Fibroblast of skin of right quadriceps (primary cell): ENCODE measurements around the gene EOGT.

Source experiments
- DNase-seq: peaks from one replicate; pipeline ENCODE4 v3.0.0-alpha.2; 2013

EOGT gene

DNA sequence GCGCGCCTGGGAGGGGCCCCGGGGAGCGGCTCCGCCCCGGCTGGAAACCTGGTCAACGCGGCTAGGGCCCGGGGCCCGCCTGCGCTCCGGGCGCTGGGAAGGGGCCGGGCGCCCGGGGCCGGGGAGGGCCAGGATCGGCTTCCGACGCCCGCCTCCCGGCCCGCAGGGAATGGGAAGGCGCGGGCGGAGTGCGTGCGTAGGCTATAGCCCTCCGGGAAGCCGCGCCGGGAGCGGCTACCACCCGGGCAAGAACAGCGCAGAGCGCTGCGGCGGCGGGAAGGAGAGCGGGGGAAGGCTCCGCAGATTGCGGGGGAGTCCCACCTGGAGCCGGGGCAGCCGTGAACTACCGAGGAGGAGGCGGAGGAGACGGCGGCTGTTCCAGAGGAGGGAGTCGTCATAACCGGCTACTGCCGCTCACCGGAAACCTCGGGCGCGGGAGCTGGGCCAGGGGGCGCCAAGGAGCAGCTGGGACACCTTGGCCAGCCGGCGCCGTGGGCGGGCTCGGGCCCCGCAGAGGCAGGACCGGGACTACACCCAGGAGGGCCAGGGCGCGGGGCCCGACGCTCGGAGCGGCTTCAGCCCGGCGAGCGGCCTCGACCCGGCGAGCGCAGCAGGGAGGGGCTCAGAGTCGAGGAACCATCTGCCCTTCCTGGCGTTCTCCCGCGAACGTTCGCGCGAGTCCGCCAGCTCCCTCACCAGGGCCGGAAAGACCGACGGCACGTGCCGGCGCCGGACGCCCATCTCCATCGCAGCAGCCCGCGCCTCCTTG lies at the start of gene EOGT:
Gene EOGT, minus strand, starts transcription at position 432 of the 769 bp plus-strand sequence. CDS start 3,838 bp downstream, outside the sequence.
- peak; percentile 86 for DNase-seq

- no peak for DNase-seq
Observed at GRCh38 chr3:69059688-69060087, 46.2 kb upstream of the EOGT start.

DNA sequence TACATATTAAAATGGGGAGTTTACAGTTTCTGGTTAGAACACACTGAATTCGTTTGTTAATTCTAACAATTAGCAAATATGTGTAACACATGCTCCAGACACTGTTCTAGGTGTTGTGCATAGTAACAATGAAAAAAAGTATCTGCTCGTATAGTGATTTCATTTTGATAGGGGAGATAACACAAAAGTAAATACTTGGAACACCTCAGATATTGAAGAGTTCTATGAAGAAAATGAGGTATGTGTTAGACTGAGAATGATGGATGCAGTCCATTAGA lies 45.4 kb upstream of the EOGT start:
- no peak for DNase-seq

DNA sequence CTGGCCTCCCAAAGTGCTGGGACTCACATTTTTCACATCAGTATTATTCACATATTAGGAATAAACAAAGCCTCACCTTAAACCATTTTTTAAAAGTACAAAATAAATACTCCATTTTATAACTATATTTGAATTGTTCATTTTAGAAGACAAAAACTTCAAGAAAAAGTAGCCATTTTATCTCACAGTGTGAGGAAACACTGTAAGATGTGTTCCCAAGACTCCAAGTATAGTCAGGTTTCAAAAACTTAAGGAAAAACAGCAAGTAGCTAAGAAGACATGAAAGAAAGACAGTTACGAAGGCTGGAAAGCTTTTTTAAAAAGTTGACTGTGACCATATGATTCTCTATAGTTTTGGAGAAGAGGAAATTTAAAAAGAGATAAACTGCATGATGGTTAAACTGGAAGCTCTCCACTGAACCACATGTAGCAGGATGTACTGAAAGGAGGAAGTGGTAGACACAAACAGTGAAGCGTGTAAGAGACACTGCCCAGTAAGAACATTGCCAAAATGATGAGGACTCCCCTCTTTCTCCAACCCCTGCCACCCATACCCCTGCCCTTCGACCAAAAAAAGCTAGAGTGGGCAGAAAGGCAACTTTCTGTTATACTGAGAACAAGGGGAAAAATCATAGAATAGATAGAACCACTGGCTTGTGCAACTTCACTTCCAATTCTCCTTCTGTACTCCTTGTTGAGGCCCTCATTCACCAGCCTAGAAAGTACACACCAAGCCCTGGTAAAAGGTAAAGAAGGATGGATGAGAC lies 44.9 kb upstream of the EOGT start:
- DNase-seq: no peak

GRCh38 chr3:69052472-69052898 lies 39.0 kb upstream of the EOGT start:
- no peak for DNase-seq

DNA sequence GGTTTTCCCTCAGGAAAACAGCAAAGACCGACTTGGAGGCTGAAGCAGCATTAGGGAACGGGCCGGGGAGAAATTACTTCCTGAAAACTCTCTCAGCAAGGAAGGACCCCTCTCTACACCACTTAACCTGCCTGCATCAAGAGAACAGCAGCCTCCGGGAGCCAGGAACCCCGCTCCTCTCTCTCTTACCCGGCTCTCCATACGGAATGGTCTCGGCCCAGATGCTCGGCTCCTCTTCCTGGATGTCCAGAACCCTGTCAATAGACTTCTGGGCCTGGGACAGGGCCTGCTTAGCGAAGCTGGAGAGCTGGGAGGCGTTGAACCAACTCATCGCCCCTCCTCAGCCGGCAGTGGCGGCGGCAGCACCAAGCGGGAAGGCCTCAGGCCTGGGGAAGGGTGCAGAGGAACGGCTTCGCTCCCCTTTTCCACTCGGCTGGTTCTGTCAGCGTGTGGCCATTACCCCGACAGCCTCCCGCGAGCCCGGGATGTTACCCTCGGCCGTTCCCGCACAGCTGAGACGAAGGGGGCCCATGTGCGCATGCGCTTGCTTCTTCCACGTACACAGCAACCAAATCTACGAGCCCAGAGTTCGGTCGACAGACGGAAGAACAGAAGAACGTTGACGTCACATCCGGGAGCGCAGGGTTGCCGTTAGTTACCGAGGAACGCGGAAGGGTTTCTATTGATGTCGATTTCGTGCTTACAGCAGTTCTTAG lies 38.4 kb upstream of the EOGT start, which contains the start of gene TMF1:
Gene TMF1, minus strand, starts transcription at position 578 of the 716 bp plus-strand sequence. Its CDS starts 247 bp downstream, at position 331.
- peak; percentile 99 for DNase-seq

DNA sequence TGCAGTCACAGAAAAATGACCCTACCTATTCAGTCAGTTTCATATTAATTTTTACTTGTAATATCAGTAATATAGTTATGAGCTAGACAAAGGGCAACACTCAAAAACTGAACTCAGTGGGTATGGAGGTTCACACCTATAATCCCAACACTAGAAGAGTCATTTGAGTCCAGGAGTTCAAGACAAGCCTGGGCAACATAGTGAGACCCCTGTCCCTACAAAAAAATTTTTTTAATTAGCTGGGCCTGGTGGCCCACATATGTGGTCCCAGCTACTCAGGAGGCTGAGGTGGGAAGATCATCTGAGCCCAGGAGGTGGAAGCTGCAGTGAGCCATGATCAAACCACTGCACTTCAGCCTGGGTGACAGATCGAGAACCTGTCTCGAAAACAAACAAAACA lies 35.5 kb upstream of the EOGT start:
- DNase-seq: no peak

DNA sequence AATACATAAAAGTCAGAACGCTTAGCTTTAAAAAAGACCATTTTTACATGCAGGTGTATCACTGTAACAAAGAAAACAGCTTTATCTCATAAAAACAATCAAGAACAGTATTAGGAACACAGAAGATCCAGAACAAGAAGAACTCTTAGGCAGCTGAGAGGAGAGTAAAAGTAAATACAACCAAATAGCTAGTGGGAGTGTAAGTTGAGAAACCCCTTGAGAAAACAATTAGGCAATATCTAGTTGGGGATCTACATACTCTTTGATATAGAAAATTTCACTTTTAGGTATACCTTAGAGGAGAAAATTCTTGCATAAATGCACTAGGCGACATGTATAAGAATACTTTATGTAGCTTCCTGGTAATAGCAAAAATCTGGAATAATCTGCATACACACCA lies 31.1 kb upstream of the EOGT start:
- no peak for DNase-seq

DNA sequence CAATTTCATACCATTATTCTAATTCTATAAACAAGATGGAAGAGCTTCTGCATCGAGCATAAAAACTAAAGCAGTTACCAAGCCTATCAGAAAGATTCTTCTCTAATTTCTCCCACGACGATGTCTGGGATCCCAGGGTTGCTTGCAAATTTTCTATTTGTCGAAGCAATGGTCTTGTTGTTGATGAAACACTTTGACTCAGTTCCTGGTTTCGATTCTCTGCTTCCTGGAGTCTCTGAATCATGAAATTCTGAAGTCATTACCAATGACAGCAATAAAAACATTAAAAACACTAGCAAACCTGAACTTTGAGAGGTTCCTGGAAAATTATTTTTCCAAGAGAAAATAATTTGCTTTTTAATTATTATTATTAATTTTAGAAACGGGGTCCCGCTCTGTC lies 20.0 kb upstream of the EOGT start:
- DNase-seq: peak; percentile 86

- DNase-seq: no peak
Observed at GRCh38 chr3:69032737-69033136, 19.3 kb upstream of the EOGT start.

GRCh38 chr3:69032142-69032541 lies 18.7 kb upstream of the EOGT start:
- DNase-seq: peak; percentile 71

DNA sequence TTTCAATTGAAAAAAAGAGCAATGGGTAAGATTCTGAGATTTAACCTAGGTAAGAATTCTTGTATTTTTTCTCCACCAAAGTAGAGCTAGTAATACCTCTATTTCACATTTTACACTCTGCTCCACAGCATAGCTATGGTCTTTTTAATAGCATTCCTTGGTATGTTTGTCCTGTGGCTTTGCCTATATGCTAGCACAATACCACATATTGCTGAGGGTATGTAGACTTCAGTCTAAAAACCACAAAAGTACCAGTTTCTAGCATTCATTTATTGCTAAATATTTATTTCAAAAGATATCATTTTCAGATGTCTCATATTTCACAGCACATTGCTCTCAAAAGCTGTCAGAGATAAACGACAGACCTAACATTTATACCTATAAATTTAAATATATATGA lies 18.2 kb upstream of the EOGT start:
- DNase-seq: peak; percentile 37

DNA sequence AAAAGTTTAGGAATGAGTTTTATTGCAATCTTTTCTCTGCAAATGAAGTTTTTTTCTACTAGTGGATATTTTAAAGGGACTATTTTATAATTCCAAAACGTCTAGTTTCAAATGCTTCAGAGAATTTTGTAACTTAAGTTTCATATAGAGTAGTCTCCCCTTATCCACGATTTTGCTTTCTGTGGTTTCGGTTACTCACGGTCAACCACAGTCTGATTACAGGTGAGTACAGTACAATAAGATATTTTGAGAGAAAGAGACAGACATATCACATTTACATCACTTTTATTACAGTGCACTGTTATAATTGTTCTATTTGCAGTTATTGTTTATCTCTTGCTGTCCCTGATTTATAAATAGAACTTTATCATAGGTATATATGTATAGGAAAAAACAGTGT lies 7.4 kb upstream of the EOGT start:
- DNase-seq: no peak

- no peak for DNase-seq
Observed at GRCh38 chr3:69020424-69020823, 6.9 kb upstream of the EOGT start.

- DNase-seq: no peak
Observed at GRCh38 chr3:69016901-69017300, 3.4 kb upstream of the EOGT start.

DNA sequence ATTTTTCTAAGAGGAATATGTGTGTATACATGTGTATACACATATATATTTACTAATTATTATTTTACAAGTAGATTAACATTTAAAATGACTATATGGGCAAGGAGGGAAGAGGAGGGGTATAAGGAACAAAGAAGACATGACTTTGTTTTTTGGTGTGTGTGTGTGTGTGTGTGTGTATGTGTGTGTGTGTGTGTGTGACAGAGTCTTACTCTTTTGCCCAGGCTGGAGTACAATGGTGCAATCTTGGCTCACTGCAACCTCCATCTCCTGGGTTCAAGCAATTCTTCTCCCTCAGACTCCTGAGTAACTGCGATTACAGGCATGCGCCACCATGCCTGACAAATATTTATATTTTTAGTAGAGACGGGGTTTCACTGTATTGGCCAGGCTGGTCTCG lies 2.6 kb upstream of the EOGT start:
- no peak for DNase-seq

- DNase-seq: no peak
Observed at GRCh38 chr3:69014022-69014580, 617 bp upstream of the EOGT start.

GRCh38 chr3:69012800-69013252 lies 658 bp downstream of the EOGT start:
- DNase-seq: peak; percentile 20

DNA sequence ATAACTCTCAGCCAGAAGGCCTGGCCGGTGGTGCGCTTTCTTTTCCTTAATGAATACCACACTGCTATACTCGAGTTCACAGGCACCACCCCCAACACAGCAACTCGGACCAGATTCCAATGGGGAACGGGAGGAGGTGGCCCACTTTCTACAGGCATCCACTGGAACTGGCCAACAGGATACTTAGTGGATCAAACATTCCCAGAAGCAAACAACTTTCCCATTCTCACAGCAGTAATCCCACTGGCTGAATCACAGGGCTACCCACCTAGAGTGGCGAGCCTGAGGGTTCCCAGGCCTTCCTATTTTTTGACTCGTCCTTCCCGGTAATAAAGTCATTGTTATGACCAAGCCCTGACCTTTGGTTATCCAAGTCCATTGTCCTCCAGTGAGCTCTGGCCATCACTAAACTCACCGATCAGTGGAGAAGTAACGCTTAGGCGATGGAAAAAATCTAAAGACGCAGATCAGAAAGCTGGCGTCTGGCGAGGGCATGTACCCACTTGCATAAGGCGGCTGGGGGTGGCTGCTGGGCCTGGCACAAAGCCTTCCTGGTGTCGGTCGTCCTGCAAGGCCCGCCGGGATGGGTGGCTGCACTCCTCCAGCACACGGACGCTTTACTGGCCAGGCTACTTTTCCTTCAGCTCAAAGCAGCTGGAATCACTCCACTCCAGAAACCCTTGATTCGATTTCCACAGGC lies 1.2 kb downstream of the EOGT start:
- DNase-seq: peak; percentile 75

- DNase-seq: peak; percentile 28
Observed at GRCh38 chr3:69011096-69011730, 2.3 kb downstream of the EOGT start.

DNA sequence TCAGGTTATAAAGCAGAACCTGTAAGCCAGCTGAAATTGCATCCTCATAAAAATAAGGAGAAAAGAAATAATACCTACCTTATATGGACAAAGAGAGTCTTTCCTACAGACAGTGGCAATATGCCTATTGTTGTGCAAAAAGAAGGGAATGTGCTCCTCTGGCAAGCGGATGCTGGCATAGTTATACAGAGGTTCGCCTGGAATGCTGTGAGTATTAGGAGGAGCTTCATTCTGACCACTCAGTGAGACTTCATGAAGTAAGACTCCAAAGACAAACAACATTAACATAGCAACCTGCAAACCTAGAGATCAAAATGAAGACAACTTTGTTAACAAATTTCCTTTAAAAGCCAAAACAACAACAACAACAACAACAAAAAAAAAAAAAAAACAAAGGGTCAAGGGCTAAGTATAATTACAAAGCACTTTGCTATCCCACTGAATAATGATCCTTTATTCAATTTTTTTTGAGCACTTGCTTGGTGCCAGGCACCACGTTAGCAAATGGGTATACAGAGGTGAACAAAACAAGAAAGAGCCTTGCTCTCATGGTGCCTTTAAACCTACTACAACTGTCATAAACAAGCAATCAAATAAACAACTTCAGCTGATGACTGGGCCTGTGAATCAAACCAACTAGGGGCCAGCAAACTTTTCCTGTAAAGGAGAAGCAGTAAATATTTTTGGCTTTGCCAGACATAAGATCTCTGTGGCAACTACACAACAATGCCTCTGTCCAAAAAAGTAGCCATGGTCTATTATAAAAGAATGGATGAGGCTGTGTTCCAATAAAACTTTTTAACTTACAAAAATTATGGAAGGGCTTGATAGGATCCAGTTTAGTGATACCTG lies 3.7 kb downstream of the EOGT start:
- peak; percentile 84 for DNase-seq
